Measurements from ENCODE around the gene GLB1L2.

Gene GLB1L2

DNA sequence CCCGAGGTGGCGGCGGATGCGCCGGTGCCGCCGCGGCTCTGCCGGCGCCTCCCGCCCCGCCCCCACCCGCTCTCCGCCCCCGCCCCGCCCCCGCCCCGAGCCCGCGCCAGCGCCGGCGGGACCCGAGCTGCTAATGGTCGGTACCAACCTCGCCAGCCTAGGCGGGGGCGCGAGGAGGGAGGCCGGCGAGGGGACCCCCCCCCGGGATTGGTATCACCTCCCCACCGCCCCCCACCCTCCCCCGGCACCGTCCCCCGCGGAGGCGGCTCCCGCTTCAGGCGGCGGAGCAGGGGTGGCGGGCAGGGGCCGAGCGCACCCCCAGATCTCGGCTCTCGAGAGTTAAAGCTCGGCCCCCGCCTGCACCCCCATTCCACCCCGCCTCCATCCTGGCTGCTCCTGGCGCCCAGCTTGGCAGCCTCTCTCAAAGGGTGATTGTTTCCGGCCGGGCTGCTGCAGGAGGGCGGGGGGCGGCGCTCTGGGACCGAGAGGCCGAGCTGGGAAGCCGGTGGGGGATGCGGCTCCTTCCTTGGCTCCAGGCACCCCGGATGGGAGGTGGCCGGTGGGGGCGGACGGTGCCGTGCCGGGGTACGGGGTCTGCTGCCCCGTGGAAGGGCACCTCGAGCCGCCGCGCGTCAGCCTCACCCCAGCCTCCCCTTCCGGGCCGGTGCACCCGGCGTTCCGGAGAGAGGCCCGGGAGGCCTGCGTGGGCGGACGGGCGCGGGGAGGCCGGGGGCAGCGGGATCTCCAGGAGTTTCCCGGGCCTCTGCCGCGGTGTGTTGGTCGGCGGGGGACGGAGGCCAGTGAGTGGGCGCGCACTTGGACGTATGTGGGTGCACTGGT lies 80.6 kb downstream of the GLB1L2 start, which contains the start of gene B3GAT1:
B3GAT1 (minus strand) TSS at position 40 of the 840 bp plus-strand sequence. CDS start 24,583 bp downstream, outside the sequence.
- FAIRE-seq: no peak
- DNase-seq (ENCODE audit: insufficient read length, low spot score): no peak
- no peak for TF ChIP-seq PAX5 (IDR thresholded peaks at IDR 0.05; ENCODE audit: insufficient read depth, low read length, severe bottlenecking)
- TF ChIP-seq SPI1 (IDR thresholded peaks at IDR 0.05; ENCODE audit: low read depth, low read length): no peak
- no peak for TF ChIP-seq POU2F2 (IDR thresholded peaks at IDR 0.05; ENCODE audit: low read depth, low read length)
- no peak for TF ChIP-seq TAF1 (IDR thresholded peaks at IDR 0.05; ENCODE audit: low read depth, low read length)
- no peak for TF ChIP-seq POLR2AphosphoS5 (IDR thresholded peaks at IDR 0.05; ENCODE audit: low read depth, low read length)
- no peak for TF ChIP-seq POLR2A (IDR thresholded peaks at IDR 0.05; ENCODE audit: low read depth, low read length)

DNA sequence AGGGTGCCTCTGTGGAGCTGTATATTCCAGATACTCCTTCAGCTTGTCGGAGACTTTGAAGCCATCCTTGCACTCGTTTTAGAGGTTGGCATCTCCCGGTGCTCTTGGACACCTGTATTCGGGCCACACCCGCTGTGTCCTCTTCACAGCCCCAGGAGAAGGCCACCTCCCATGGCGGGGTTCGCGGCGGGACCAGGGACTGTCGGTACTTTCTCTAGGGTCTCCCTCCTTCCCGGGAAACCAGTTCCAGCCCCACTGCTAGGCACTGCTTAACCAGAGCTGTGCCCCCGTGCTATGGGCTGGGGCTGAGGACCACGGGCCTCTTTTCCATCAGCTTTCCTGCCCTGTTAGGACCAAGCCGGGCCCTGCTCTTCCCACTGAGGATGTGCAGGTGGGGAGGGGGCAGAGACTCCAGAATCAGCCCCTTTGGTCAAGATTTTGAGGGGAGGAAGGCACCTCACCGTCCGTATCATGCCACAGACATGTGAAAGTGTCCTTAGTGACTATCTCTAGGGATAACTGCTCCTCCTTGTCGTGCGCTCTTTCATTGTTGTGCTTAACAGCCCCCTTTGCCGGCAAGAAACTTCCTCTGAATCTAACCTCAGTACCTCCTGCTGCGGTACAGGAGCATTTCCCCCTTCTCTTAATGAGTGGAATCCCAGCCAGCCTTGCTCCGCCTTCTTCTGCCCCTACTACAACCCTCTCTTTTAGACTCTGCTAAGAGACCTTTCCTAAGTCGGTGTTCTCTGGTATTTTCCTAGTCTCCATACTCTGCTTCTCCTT lies 81.4 kb downstream of the GLB1L2 start:
- TF ChIP-seq POU2F2 (IDR thresholded peaks at IDR 0.05; ENCODE audit: low read depth, low read length): no peak
- no peak for TF ChIP-seq POLR2A (IDR thresholded peaks at IDR 0.05; ENCODE audit: low read depth, low read length)
- no peak for TF ChIP-seq SPI1 (IDR thresholded peaks at IDR 0.05; ENCODE audit: low read depth, low read length)
- TF ChIP-seq PAX5 (IDR thresholded peaks at IDR 0.05; ENCODE audit: insufficient read depth, low read length, severe bottlenecking): no peak
- no peak for TF ChIP-seq POLR2AphosphoS5 (IDR thresholded peaks at IDR 0.05; ENCODE audit: low read depth, low read length)
- no peak for TF ChIP-seq TAF1 (IDR thresholded peaks at IDR 0.05; ENCODE audit: low read depth, low read length)
- no peak for FAIRE-seq
- no peak for DNase-seq (ENCODE audit: insufficient read length, low spot score)

DNA sequence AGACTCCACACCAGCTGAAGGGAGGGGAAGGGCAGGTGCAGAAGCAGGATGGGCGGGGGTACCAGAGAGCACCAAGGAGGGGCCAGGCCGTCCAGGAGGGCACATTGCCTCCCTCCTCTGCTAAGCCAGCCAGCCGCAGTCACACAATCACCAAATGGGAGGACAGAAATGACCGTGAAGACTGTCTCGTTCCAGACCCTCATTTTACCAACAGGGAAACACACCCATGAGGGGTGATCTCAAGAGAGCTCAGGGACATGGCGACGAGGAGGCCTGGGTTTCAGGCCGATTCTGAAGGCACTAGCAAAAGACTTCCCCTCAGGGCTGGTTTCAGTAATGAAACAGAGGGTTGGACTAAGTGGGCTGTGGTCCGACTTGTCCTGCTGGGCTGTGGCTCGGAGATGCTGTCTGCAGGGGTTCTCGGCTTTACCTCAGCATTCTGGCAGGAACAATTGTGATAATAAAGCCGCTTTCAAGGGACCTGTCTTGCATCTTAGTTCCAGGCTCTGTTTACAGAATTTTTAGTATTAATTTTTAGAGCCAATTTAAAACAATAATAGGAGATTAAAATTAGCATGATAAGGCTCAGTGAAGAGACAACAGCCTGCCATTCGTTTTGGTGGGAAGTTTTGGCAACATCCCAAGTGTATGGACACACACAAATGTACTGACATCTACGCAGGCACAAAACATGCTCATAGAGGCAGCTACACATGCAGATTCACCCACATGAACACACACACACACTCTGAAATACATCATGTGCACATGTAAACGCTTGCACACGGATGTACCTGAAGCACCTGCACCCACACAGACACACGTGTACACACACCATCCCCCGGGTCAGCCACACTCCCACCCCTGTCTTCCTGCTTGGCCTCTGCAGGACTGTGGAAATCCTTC lies 82.3 kb downstream of the GLB1L2 start:
- FAIRE-seq (no peak), DNase-seq (ENCODE audit: insufficient read length, low spot score) (no peak)
- no peak for TF ChIP-seq PAX5 (IDR thresholded peaks at IDR 0.05; ENCODE audit: insufficient read depth, low read length, severe bottlenecking)
- no peak for TF ChIP-seq POLR2A (IDR thresholded peaks at IDR 0.05; ENCODE audit: low read depth, low read length)
- no peak for TF ChIP-seq POU2F2 (IDR thresholded peaks at IDR 0.05; ENCODE audit: low read depth, low read length)
- no peak for TF ChIP-seq TAF1 (IDR thresholded peaks at IDR 0.05; ENCODE audit: low read depth, low read length)
- no peak for TF ChIP-seq SPI1 (IDR thresholded peaks at IDR 0.05; ENCODE audit: low read depth, low read length)
- TF ChIP-seq POLR2AphosphoS5 (IDR thresholded peaks at IDR 0.05; ENCODE audit: low read depth, low read length): no peak

DNA sequence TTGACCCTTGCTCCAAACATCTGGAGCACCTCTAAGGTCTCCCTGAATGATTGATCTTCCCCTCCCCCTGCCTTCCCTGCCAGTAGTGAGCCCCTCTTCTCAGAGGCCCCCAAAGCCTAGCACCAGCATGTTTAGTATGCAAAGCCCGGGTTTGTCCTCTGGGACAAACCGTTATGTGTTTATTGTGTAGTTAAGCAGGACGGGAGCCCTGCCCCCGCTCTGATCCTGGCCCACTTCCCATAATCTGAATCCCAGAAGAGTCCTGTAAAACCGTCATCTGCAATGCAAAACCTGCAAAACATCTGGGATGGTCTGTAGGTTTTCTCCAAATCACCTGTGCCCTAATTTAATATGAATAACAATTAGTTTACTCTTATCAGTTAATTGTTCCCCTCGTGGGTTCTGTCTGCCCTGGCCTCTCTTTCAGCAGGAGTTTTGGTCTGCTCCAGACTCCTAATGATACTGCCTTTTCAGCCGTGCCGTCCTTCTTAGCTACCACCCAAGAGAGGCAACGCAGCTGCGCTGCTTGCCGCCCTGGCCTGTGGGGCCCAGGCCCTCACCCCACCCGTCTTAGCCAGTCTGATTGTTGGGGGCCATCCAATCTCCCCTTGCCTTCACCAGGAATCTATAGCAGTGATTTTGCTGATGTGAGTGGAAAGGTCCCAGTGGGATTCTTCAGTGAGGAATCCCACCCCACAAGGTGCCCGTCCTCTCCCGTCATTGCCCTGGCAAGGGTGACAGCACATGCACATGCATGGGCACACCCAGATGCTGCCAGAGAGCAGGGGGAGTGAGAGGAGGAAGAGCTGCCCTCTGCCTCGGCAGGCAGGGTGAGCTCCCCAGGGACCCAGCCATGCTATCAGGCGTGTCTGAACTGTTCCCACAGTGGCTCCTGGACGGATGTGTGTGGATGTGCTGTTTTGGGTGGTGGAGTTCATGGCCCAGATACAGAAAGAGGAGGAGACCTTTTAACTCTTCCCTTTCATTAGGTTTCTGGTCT lies 83.3 kb downstream of the GLB1L2 start:
- no peak for FAIRE-seq
- TF ChIP-seq PAX5 (IDR thresholded peaks at IDR 0.05; ENCODE audit: insufficient read depth, low read length, severe bottlenecking) (no peak), TAF1 (IDR thresholded peaks at IDR 0.05; ENCODE audit: low read depth, low read length) (no peak), SPI1 (IDR thresholded peaks at IDR 0.05; ENCODE audit: low read depth, low read length) (no peak), POU2F2 (IDR thresholded peaks at IDR 0.05; ENCODE audit: low read depth, low read length) (no peak), POLR2AphosphoS5 (IDR thresholded peaks at IDR 0.05; ENCODE audit: low read depth, low read length) (no peak), POLR2A (IDR thresholded peaks at IDR 0.05; ENCODE audit: low read depth, low read length) (no peak)
- no peak for DNase-seq (ENCODE audit: insufficient read length, low spot score)

DNA sequence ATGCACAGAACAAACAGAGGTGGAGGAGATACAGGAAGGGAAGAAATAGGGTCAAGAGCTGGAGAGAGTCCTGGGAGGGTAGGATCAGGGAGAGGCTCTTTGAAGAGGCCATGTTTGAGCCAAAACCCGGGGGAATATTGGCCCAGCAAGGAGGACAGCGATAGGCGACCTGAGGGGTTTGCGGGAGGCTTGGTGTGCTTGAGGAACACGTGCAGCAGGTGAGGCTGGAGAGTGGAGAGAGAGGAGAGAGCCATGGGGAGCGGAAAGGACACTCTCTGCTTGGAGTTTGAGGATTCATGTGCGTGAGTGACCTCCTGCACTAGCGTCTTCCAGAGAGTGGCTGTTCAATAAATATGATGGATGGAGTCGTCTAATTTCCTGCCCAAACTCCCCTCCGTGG lies 84.9 kb downstream of the GLB1L2 start:
- DNase-seq (ENCODE audit: insufficient read length, low spot score) (no peak), FAIRE-seq (no peak)
- TF ChIP-seq POLR2AphosphoS5 (IDR thresholded peaks at IDR 0.05; ENCODE audit: low read depth, low read length) (no peak), POU2F2 (IDR thresholded peaks at IDR 0.05; ENCODE audit: low read depth, low read length) (no peak), PAX5 (IDR thresholded peaks at IDR 0.05; ENCODE audit: insufficient read depth, low read length, severe bottlenecking) (no peak), TAF1 (IDR thresholded peaks at IDR 0.05; ENCODE audit: low read depth, low read length) (no peak), POLR2A (IDR thresholded peaks at IDR 0.05; ENCODE audit: low read depth, low read length) (no peak), SPI1 (IDR thresholded peaks at IDR 0.05; ENCODE audit: low read depth, low read length) (no peak)

DNA sequence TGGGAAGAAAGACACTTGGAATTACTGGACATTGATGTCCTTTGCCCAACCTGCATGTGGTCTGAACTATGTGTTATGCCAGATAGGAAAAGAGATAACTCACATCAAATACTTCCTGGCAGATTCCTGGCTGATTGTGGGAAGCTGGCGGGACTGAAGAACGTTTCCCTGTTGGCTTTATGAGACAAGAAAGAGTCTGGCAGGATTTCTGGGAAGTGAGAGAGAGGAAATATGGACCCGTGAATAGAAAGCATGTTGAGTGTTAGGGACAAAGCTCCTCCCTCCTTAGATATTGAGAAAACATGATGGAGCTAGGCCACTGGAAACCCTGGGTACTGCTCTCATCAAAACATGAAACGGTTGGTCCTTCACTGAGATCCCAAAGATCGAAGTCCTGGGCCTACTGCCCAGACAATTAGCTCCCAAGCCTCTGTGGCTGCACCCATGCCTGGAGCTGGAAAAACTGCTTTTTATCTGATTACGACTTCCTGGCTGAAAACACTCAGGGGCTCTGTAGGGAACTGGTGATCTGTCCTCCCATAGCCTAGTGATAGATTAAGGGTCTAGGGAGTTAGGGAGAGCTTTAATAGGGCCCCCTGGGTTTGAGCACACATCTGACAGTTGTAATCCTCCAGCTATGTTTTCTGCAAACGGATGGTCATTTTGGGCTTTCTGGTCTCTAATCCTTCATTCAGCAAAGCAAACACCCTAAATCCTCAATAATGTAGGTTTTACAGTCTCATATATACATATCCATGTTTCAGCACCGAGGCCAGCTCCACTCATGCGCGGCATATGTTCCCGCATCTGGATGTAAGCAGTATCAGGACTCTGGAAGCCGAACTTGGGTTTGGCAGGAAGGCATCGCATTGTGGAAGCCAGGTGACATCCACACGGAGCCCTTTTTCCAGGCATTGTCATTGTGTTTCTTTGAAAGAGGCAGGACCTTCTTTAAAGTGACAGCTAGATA lies 86.4 kb downstream of the GLB1L2 start:
- TF ChIP-seq TAF1 (IDR thresholded peaks at IDR 0.05; ENCODE audit: low read depth, low read length) (no peak), POLR2A (IDR thresholded peaks at IDR 0.05; ENCODE audit: low read depth, low read length) (no peak), POU2F2 (IDR thresholded peaks at IDR 0.05; ENCODE audit: low read depth, low read length) (no peak), POLR2AphosphoS5 (IDR thresholded peaks at IDR 0.05; ENCODE audit: low read depth, low read length) (no peak), SPI1 (IDR thresholded peaks at IDR 0.05; ENCODE audit: low read depth, low read length) (no peak), PAX5 (IDR thresholded peaks at IDR 0.05; ENCODE audit: insufficient read depth, low read length, severe bottlenecking) (no peak)
- DNase-seq (ENCODE audit: insufficient read length, low spot score): no peak
- FAIRE-seq: no peak

DNA sequence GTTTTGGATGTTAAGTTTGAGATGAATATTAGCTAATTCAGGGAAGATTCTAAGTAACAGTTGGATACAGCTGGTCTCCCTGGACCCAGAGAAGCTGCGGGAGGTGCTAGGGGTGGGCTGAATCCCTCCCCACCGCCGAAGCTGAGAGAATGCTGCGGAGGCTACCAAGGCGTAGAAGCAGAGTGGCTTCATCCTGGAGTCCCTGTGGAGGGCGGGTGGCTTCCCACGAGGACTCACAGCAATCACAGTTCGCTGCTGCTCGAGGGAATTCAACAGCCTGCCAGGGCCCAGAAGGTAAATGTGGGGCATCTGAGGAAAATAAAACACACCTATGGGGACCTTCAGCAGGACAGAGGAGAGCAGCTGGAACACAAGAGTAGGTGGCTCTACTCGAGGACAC lies 91.3 kb downstream of the GLB1L2 start:
- TF ChIP-seq PAX5 (IDR thresholded peaks at IDR 0.05; ENCODE audit: insufficient read depth, low read length, severe bottlenecking) (no peak), TAF1 (IDR thresholded peaks at IDR 0.05; ENCODE audit: low read depth, low read length) (no peak), POLR2AphosphoS5 (IDR thresholded peaks at IDR 0.05; ENCODE audit: low read depth, low read length) (no peak), POU2F2 (IDR thresholded peaks at IDR 0.05; ENCODE audit: low read depth, low read length) (no peak), POLR2A (IDR thresholded peaks at IDR 0.05; ENCODE audit: low read depth, low read length) (no peak), SPI1 (IDR thresholded peaks at IDR 0.05; ENCODE audit: low read depth, low read length) (no peak)
- DNase-seq (ENCODE audit: insufficient read length, low spot score) (no peak), FAIRE-seq (no peak)
